Neural cell (in vitro differentiated cells): Measurements from ENCODE around the gene MAD1L1. TPM values are rescaled to one million over a fixed set of nuclear protein-coding genes. Genes with fewer than 3 reads are reported as not detected.

Experiments
- H2AFZ ChIP-seq: fragments of 200-600, 300-800 bp; sonication (generic), shearing (Covaris generic); 2 replicates; pipeline ENCODE4 v1.6.0; 2014; ENCODE audit warnings: low read depth, mild to moderate bottlenecking, antibody characterized with exemption, low read length, moderate library complexity
- H3F3A ChIP-seq: fragments of 200-600 bp; shearing (Covaris generic); 2 replicates; pipeline ENCODE4 v1.6.1; 2016; ENCODE audit warnings: mild to moderate bottlenecking, moderate library complexity, mixed read lengths, antibody characterized with exemption, low read length; ENCODE audit not compliant: insufficient read depth, poor library complexity, severe bottlenecking
- H3K27ac ChIP-seq: fragments of 200-600, 300-800 bp; sonication (generic), shearing (Covaris generic); 2 replicates; pipeline ENCODE4 v1.5.1; 2014; ENCODE audit warnings: mild to moderate bottlenecking, low read length, moderate library complexity
- H3K27me3 ChIP-seq: fragments of 300-800, 200-600 bp; sonication (generic), shearing (Covaris generic); 2 replicates; pipeline ENCODE4 v1.6.0; 2014; ENCODE audit warnings: mild to moderate bottlenecking, low read depth, low read length, moderate library complexity; ENCODE audit not compliant: insufficient read depth
- H3K36me3 ChIP-seq: fragments of 300-800, 200-600 bp; sonication (generic), shearing (Covaris generic); 2 replicates; pipeline ENCODE4 v1.5.1; 2014; ENCODE audit warnings: mild to moderate bottlenecking, antibody characterized with exemption, low read length, moderate library complexity; ENCODE audit not compliant: insufficient read depth
- H3K4me2 ChIP-seq: fragments of 300-800, 200-600 bp; sonication (generic), shearing (Covaris generic); 2 replicates; pipeline ENCODE4 v1.6.0; 2014; ENCODE audit warnings: mild to moderate bottlenecking, low read length
- H3K4me3 ChIP-seq: fragments of 300-800, 200-600 bp; sonication (generic), shearing (Covaris generic); 2 replicates; pipeline ENCODE4 v1.5.1; 2014; ENCODE audit warnings: mild to moderate bottlenecking, low read length, moderate library complexity
- H3K79me2 ChIP-seq: fragments of 200-600 bp; shearing (Covaris generic); replicated peaks from 2 replicates; pipeline ENCODE4 v1.6.0; 2014; ENCODE audit warnings: mild to moderate bottlenecking, low read length, moderate library complexity; ENCODE audit not compliant: insufficient read depth
- H3K9ac ChIP-seq: fragments of 300-800, 200-600 bp; sonication (generic), shearing (Covaris generic); 2 replicates; pipeline ENCODE4 v1.6.1; 2016; ENCODE audit warnings: mild to moderate bottlenecking, low read length, mixed read lengths
- H3K9me2 ChIP-seq: fragments of 200-600 bp; shearing (Covaris generic); 2 replicates; pipeline ENCODE4 v1.6.1; 2016; ENCODE audit warnings: mild to moderate bottlenecking, low read length, mixed read lengths; ENCODE audit not compliant: insufficient read depth
- H3K9me3 ChIP-seq: fragments of 200-600, 300-800 bp; sonication (generic), shearing (Covaris generic); 2 replicates; pipeline ENCODE4 v1.6.1; 2016; ENCODE audit warnings: mild to moderate bottlenecking, mixed run types, low read length, moderate library complexity, mixed read lengths
- H4K20me1 ChIP-seq: fragments of 200-600 bp; shearing (Covaris generic); 2 replicates; pipeline ENCODE4 v1.6.1; 2016; ENCODE audit warnings: mild to moderate bottlenecking, mixed run types; ENCODE audit not compliant: insufficient read depth
- EP300 ChIP-seq: fragments of 450-650 bp; conservative IDR thresholded peaks from 2 replicates; pipeline ENCODE4 v1.6.1; 2014; ENCODE audit warnings: antibody characterized with exemption, mild to moderate bottlenecking, moderate library complexity; ENCODE audit not compliant: poor library complexity, severe bottlenecking
- EZH2 ChIP-seq: fragments of 200-600, 300-800 bp; shearing (Covaris generic), sonication (generic); IDR thresholded peaks from 2 replicates; pipeline ENCODE4 v1.6.1; 2014; ENCODE audit warnings: antibody characterized with exemption, low read length, borderline replicate concordance, mild to moderate bottlenecking; ENCODE audit not compliant: insufficient read depth, poor library complexity, severe bottlenecking
- MXI1 ChIP-seq: fragments of 450-650 bp; conservative IDR thresholded peaks from 2 replicates; pipeline ENCODE4 v1.6.1; 2014; ENCODE audit warnings: antibody characterized with exemption, mild to moderate bottlenecking; ENCODE audit not compliant: poor library complexity, severe bottlenecking
- POLR2AphosphoS5 ChIP-seq: IDR thresholded peaks from 2 replicates; pipeline ENCODE4 v1.6.1; 2012
- RAD21 ChIP-seq: fragments of 450-650 bp; conservative IDR thresholded peaks from 2 replicates; pipeline ENCODE4 v1.6.1; 2014; ENCODE audit warnings: antibody characterized with exemption, mild to moderate bottlenecking, moderate library complexity
- SMC3 ChIP-seq: fragments of 450-650 bp; conservative IDR thresholded peaks from 2 replicates; pipeline ENCODE4 v1.6.1; 2014; ENCODE audit warnings: antibody characterized with exemption, mild to moderate bottlenecking, moderate library complexity; ENCODE audit not compliant: poor library complexity
- TAF1 ChIP-seq: IDR thresholded peaks from 2 replicates; pipeline ENCODE4 v1.6.1; 2012; ENCODE audit warnings: low read depth
- polyA plus RNA-seq: library from polyadenylated mRNA; depleted of rRNA; stranded (reverse); fragments of >200 nt; gene quantifications from 2 replicates; pipeline ENCODE4 v1.2.3, GENCODE V29; 2014
- TF ChIP-seq, protein P1 (sequence below): fragments of 450-650 bp; IDR thresholded peaks from 2 replicates; pipeline ENCODE4 v1.5.1; 2014; ENCODE audit warnings: antibody characterized with exemption, mild to moderate bottlenecking, moderate library complexity; ENCODE audit not compliant: poor library complexity, severe bottlenecking
- TF ChIP-seq, protein P2 (sequence below): IDR thresholded peaks from 2 replicates; pipeline ENCODE4 v1.6.1; 2012; ENCODE audit warnings: borderline replicate concordance

MAD1L1 gene
- polyA plus RNA-seq, 1 donor from 2014 or later, result 31.4 TPM

DNA sequence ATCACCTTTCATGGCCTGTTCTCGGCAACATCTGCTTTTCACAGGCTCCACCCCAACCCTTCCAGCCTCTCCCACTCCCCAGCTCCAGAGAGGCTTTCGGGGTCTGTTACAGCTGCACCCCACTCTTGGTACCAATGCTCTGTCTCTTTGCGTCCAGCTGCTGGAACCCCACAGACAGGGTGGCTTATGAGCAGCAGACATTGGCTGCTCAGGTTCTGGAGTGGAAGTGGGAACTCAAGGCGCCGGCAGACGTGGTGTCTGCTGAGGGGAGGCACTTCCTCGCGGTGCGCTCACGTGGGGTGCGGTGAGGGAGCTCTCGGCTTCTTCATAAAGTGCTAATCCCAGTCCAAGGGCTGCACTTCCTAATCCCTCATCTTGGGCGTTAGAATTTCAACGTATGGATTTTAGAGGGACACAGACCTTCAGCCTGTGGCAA lies 377.0 kb downstream of the MAD1L1 start:
- H3F3A ChIP-seq, result no peaks in the 10 kb centered on the region
- no peak overlapping the region for H3K27ac ChIP-seq
- H3K36me3 ChIP-seq, result no peaks in the 10 kb centered on the region
- H4K20me1 ChIP-seq, result no peaks in the 10 kb centered on the region
- no peak overlapping the region for H3K9ac ChIP-seq
- no peaks in the 10 kb centered on the region for H3K27me3 ChIP-seq
- H3K9me2 ChIP-seq, result no peaks in the 10 kb centered on the region
- no peaks in the 10 kb centered on the region for H3K9me3 ChIP-seq
- H2AFZ ChIP-seq, result no peak overlapping the region
- TF ChIP-seq TAF1, result no peak
- no peak for TF ChIP-seq SMC3
- TF ChIP-seq POLR2AphosphoS5, result no peak
- TF ChIP-seq, protein P1, sequence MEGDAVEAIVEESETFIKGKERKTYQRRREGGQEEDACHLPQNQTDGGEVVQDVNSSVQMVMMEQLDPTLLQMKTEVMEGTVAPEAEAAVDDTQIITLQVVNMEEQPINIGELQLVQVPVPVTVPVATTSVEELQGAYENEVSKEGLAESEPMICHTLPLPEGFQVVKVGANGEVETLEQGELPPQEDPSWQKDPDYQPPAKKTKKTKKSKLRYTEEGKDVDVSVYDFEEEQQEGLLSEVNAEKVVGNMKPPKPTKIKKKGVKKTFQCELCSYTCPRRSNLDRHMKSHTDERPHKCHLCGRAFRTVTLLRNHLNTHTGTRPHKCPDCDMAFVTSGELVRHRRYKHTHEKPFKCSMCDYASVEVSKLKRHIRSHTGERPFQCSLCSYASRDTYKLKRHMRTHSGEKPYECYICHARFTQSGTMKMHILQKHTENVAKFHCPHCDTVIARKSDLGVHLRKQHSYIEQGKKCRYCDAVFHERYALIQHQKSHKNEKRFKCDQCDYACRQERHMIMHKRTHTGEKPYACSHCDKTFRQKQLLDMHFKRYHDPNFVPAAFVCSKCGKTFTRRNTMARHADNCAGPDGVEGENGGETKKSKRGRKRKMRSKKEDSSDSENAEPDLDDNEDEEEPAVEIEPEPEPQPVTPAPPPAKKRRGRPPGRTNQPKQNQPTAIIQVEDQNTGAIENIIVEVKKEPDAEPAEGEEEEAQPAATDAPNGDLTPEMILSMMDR, result no peak
- TF ChIP-seq MXI1, result no peak
- no peak for TF ChIP-seq RAD21
- TF ChIP-seq, protein P2, sequence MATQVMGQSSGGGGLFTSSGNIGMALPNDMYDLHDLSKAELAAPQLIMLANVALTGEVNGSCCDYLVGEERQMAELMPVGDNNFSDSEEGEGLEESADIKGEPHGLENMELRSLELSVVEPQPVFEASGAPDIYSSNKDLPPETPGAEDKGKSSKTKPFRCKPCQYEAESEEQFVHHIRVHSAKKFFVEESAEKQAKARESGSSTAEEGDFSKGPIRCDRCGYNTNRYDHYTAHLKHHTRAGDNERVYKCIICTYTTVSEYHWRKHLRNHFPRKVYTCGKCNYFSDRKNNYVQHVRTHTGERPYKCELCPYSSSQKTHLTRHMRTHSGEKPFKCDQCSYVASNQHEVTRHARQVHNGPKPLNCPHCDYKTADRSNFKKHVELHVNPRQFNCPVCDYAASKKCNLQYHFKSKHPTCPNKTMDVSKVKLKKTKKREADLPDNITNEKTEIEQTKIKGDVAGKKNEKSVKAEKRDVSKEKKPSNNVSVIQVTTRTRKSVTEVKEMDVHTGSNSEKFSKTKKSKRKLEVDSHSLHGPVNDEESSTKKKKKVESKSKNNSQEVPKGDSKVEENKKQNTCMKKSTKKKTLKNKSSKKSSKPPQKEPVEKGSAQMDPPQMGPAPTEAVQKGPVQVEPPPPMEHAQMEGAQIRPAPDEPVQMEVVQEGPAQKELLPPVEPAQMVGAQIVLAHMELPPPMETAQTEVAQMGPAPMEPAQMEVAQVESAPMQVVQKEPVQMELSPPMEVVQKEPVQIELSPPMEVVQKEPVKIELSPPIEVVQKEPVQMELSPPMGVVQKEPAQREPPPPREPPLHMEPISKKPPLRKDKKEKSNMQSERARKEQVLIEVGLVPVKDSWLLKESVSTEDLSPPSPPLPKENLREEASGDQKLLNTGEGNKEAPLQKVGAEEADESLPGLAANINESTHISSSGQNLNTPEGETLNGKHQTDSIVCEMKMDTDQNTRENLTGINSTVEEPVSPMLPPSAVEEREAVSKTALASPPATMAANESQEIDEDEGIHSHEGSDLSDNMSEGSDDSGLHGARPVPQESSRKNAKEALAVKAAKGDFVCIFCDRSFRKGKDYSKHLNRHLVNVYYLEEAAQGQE, result no peak
- TF ChIP-seq EP300, result no peak
- no peak for TF ChIP-seq EZH2
- no peaks in the 10 kb centered on the region for H3K79me2 ChIP-seq
- no peak overlapping the region for H3K4me3 ChIP-seq
- no peak overlapping the region for H3K4me2 ChIP-seq

- Histone ChIP-seq H3K4me3 (no peak overlapping the region), H3K36me3 (no peaks in the 10 kb centered on the region), H4K20me1 (no peaks in the 10 kb centered on the region), H3K27me3 (no peaks in the 10 kb centered on the region), H3K27ac (no peak overlapping the region), H2AFZ (no peak overlapping the region), H3K9me3 (no peaks in the 10 kb centered on the region), H3K4me2 (no peak overlapping the region), H3F3A (no peaks in the 10 kb centered on the region), H3K9ac (no peak overlapping the region), H3K79me2 (no peaks in the 10 kb centered on the region), H3K9me2 (no peaks in the 10 kb centered on the region)
- TF ChIP-seq, protein P2, result no peak
- no peak for TF ChIP-seq POLR2AphosphoS5
- TF ChIP-seq, protein P1, result no peak
- TF ChIP-seq SMC3, result no peak
These were observed 377.6 kb downstream of the MAD1L1 start for GRCh38 chr7:1854866-1855724.
